Mammary epithelial cell (primary cell): Measurements from ENCODE around the gene TBC1D2B.

ENCODE experiments used
- CTCF ChIP-seq, 2 donors: IDR thresholded peaks in 1 of 2; conservative IDR thresholded peaks in 1 of 2; 2 replicates each; pipeline ENCODE4 v1.5.1; 2011 to 2012; ENCODE audit warnings: inconsistent platforms in 2 of 2, low read length in 2 of 2, mild to moderate bottlenecking in 2 of 2, control low read depth in 1 of 2, low read depth in 1 of 2; ENCODE audit not compliant: insufficient read depth in 1 of 2; ENCODE audit errors: extremely low read depth in 1 of 2
- EZH2 ChIP-seq: IDR thresholded peaks from 2 replicates; pipeline ENCODE4 v1.6.1; 2012; ENCODE audit warnings: low read length, inconsistent platforms, borderline replicate concordance

GRCh38 chr15:78016860-78017259, 60.7 kb downstream of the TBC1D2B start:
- TF ChIP-seq CTCF (conservative IDR thresholded peaks at IDR 0.05 in 1 of 2, IDR thresholded peaks at IDR 0.05 in 1 of 2; ENCODE audit: extremely low read depth in 1 of 2, insufficient read depth in 1 of 2, low read depth in 1 of 2, low read length in 2 of 2) (no peak), EZH2 (no peak)
